H1 (cell line): ENCODE results near the gene LHFPL2. TPM values are rescaled to one million over a fixed set of nuclear protein-coding genes. Genes with fewer than 3 reads are reported as not detected.

ENCODE experiments used
- CTCF ChIA-PET: fragments of 300-600 bp; sonication (Branson Sonifier 250); formaldehyde crosslinking; loops from one replicate; lab custom pipeline; 2021; ENCODE audit not compliant: partially characterized antibody; lab: Charles Lee
- POLR2A ChIA-PET: fragments of 300-600 bp; sonication (Branson Sonifier 250); formaldehyde crosslinking; loops from one replicate; lab custom pipeline; 2021; ENCODE audit warnings: inconsistent platforms; ENCODE audit not compliant: partially characterized antibody; lab: Charles Lee
- DNase-seq, 2 experiments: peaks; one replicate each; pipeline versions ENCODE4 v3.0.0 to v3.0.0-alpha.2; 2010 to 2022; ENCODE audit warnings: low spot score in 2 of 2, low read depth in 1 of 2, mixed read lengths in 1 of 2
- FAIRE-seq: peaks from 2 replicates; lab custom pipeline; 2011; peaks lifted over from hg19 to GRCh38; lab: Jason Lieb, UNC
- H2AFZ ChIP-seq: 2 replicates; pipeline ENCODE4 v1.8.1; 2012; ENCODE audit warnings: low read length, inconsistent platforms
- H2AK5ac ChIP-seq: 2 replicates; pipeline ENCODE4 v1.6.1; 2013; ENCODE audit warnings: low read depth, low read length
- H2BK120ac ChIP-seq: replicated peaks from 2 replicates; pipeline ENCODE3; 2013; ENCODE audit warnings: low read depth, low read length, inconsistent platforms
- H2BK12ac ChIP-seq: 2 replicates; pipeline ENCODE4 v1.6.1; 2013; ENCODE audit warnings: low read depth, low read length
- H2BK15ac ChIP-seq: 2 replicates; pipeline ENCODE4 v1.6.1; 2013; ENCODE audit warnings: low read length
- H2BK20ac ChIP-seq: 2 replicates; pipeline ENCODE4 v1.6.1; 2013; ENCODE audit warnings: low read length
- H2BK5ac ChIP-seq: 2 replicates; pipeline ENCODE4 v1.6.1; 2013; ENCODE audit warnings: low read depth, low read length
- H3K14ac ChIP-seq: 2 replicates; pipeline ENCODE4 v1.6.1; 2013; ENCODE audit warnings: inconsistent platforms; ENCODE audit not compliant: insufficient read length
- H3K18ac ChIP-seq: 2 replicates; pipeline ENCODE4 v1.6.1; 2013; ENCODE audit warnings: low read length; ENCODE audit errors: extremely low read depth
- H3K23ac ChIP-seq: 2 replicates; pipeline ENCODE4 v1.6.1; 2013; ENCODE audit warnings: inconsistent platforms; ENCODE audit not compliant: insufficient read length
- H3K23me2 ChIP-seq: 2 replicates; pipeline ENCODE4 v1.6.1; 2013; ENCODE audit warnings: low read depth, low read length
- H3K27ac ChIP-seq: 2 replicates; pipeline ENCODE4 v1.6.1; 2011; ENCODE audit warnings: low read depth, low read length, inconsistent platforms
- H3K27me3 ChIP-seq, 4 experiments: replicated peaks in 1 of 4; 1 replicate in 1 of 4; 2 replicates in 3 of 4; pipeline versions ENCODE4 v1.6.1 to v1.8.1; 2011 to 2013; ENCODE audit warnings: low read length in 3 of 4, mild to moderate bottlenecking in 3 of 4, inconsistent platforms in 2 of 4, mixed read lengths in 2 of 4, moderate library complexity in 1 of 4; ENCODE audit not compliant: control insufficient read depth in 3 of 4, insufficient read depth in 3 of 4; ENCODE audit errors: extremely low read depth in 1 of 4
- H3K36me3 ChIP-seq, 4 experiments: 2 replicates each; pipeline versions ENCODE4 v1.6.1 to v1.8.1; 2011 to 2013; ENCODE audit warnings: mild to moderate bottlenecking in 4 of 4, low read length in 3 of 4, moderate library complexity in 2 of 4, control low read depth in 1 of 4, inconsistent platforms in 1 of 4; ENCODE audit not compliant: insufficient read depth in 4 of 4, control insufficient read depth in 2 of 4
- H3K4ac ChIP-seq: replicated peaks from 2 replicates; pipeline ENCODE3; 2013; ENCODE audit warnings: low read length, low read depth, mixed read lengths, inconsistent platforms; ENCODE audit not compliant: insufficient read length
- H3K4me1 ChIP-seq, 4 experiments: replicated peaks in 1 of 4; 1 replicate in 1 of 4; 2 replicates in 3 of 4; pipeline versions ENCODE4 v1.6.1 to v1.8.1; 2011 to 2013; ENCODE audit warnings: low read length in 3 of 4, inconsistent platforms in 2 of 4, mixed read lengths in 1 of 4; ENCODE audit not compliant: insufficient read depth in 4 of 4, control insufficient read depth in 3 of 4
- H3K4me2 ChIP-seq, 2 experiments: 2 replicates each; pipeline versions ENCODE4 v1.6.1 to v1.8.1; 2011 to 2013; ENCODE audit warnings: low read depth in 2 of 2, low read length in 2 of 2, control low read depth in 1 of 2, inconsistent platforms in 1 of 2, mild to moderate bottlenecking in 1 of 2; ENCODE audit not compliant: insufficient read depth in 1 of 2
- H3K4me3 ChIP-seq, 4 experiments: fragments of 200-600, 300-600 bp in 1 of 4; sonication (generic), shearing (Covaris generic), sonication (Bioruptor Twin) in 1 of 4; 2 replicates each; pipeline versions ENCODE4 v1.5.1 to v1.8.1; 2011 to 2016; ENCODE audit warnings: low read length in 4 of 4, low read depth in 3 of 4, control low read depth in 2 of 4, inconsistent platforms in 2 of 4, mild to moderate bottlenecking in 2 of 4, mixed read lengths in 1 of 4, moderate library complexity in 1 of 4; ENCODE audit not compliant: insufficient read depth in 2 of 4; ENCODE audit errors: extremely low read depth in 1 of 4
- H3K56ac ChIP-seq: replicated peaks from 2 replicates; pipeline ENCODE3; 2013; ENCODE audit warnings: low read depth, mild to moderate bottlenecking, mixed read lengths, low read length, inconsistent platforms; ENCODE audit not compliant: insufficient read length
- H3K79me1 ChIP-seq: 2 replicates; pipeline ENCODE4 v1.6.1; 2013; ENCODE audit warnings: low read depth, low read length, control low read depth
- H3K79me2 ChIP-seq, 2 experiments: 2 replicates each; pipeline versions ENCODE4 v1.6.1 to v1.8.1; 2012 to 2013; ENCODE audit warnings: low read length in 2 of 2, mild to moderate bottlenecking in 2 of 2, inconsistent platforms in 1 of 2; ENCODE audit not compliant: insufficient read depth in 2 of 2, control insufficient read depth in 1 of 2
- H3K9ac ChIP-seq, 4 experiments: replicated peaks in 1 of 4; 1 replicate in 1 of 4; 2 replicates in 3 of 4; pipeline versions ENCODE4 v1.6.1 to v1.8.1; 2011 to 2013; ENCODE audit warnings: low read depth in 3 of 4, low read length in 3 of 4, control low read depth in 2 of 4, mild to moderate bottlenecking in 2 of 4, moderate library complexity in 2 of 4, inconsistent platforms in 1 of 4; ENCODE audit errors: extremely low read depth in 1 of 4
- H3K9me3 ChIP-seq, 2 experiments: 2 replicates each; pipeline versions ENCODE4 v1.6.1 to v1.8.1; 2012 to 2013; ENCODE audit warnings: mild to moderate bottlenecking in 2 of 2, moderate library complexity in 2 of 2, control low read depth in 1 of 2, inconsistent platforms in 1 of 2, low read depth in 1 of 2, low read length in 1 of 2, mixed read lengths in 1 of 2; ENCODE audit not compliant: insufficient read depth in 2 of 2
- H4K20me1 ChIP-seq, 2 experiments: replicated peaks in 1 of 2; 2 replicates each; pipeline versions ENCODE3 to v1.8.1; 2011 to 2013; ENCODE audit warnings: inconsistent platforms in 2 of 2, low read length in 2 of 2, mild to moderate bottlenecking in 1 of 2; ENCODE audit not compliant: insufficient read depth in 2 of 2, control insufficient read depth in 1 of 2
- H4K5ac ChIP-seq: 2 replicates; pipeline ENCODE4 v1.6.1; 2013; ENCODE audit warnings: low read length, low read depth, mixed read lengths, inconsistent platforms; ENCODE audit not compliant: insufficient read length
- H4K8ac ChIP-seq: 2 replicates; pipeline ENCODE4 v1.8.0; 2013; ENCODE audit warnings: mild to moderate bottlenecking, moderate library complexity, low read length, inconsistent platforms; ENCODE audit not compliant: insufficient read depth; ENCODE audit errors: extremely low read depth
- H4K91ac ChIP-seq: replicated peaks from 2 replicates; pipeline ENCODE3; 2013; ENCODE audit warnings: low read length, mixed read lengths, inconsistent platforms; ENCODE audit not compliant: insufficient read length
- CBX8 ChIP-seq: fragments of 300-800, 300-1000 bp; sonication (generic); IDR thresholded peaks from 2 replicates; pipeline ENCODE4 v1.7.1; 2016; ENCODE audit warnings: low read depth, low read length, borderline replicate concordance
- CREB1 ChIP-seq: IDR thresholded peaks from 2 replicates; pipeline ENCODE4 v1.6.1; 2012; ENCODE audit warnings: inconsistent platforms
- CTBP2 ChIP-seq: IDR thresholded peaks from 2 replicates; pipeline ENCODE4 v1.7.0; 2011; ENCODE audit warnings: borderline replicate concordance, mild to moderate bottlenecking, moderate library complexity, mixed read lengths, low read length; ENCODE audit not compliant: insufficient read depth, insufficient read length
- EP300 ChIP-seq, 2 experiments: IDR thresholded peaks; 1 replicate in 1 of 2; 2 replicates in 1 of 2; pipeline ENCODE4 v1.6.1; 2011 to 2012; ENCODE audit warnings: low read depth in 2 of 2, low read length in 2 of 2, mild to moderate bottlenecking in 2 of 2, borderline replicate concordance in 1 of 2, inconsistent platforms in 1 of 2, moderate library complexity in 1 of 2
- EZH2 ChIP-seq: fragments of 200-600 bp; sonication (generic); IDR thresholded peaks from 2 replicates; pipeline ENCODE4 v1.7.1; 2012; ENCODE audit warnings: low read depth, mild to moderate bottlenecking, moderate library complexity, low read length, inconsistent platforms; ENCODE audit not compliant: severe bottlenecking
- GTF2F1 ChIP-seq: IDR thresholded peaks from 2 replicates; pipeline ENCODE4 v1.6.1; 2012; ENCODE audit warnings: low read depth, low read length, improper control_type of control experiment, borderline replicate concordance
- NANOG ChIP-seq: IDR thresholded peaks from 2 replicates; pipeline ENCODE4 v1.6.1; 2011; ENCODE audit warnings: low read length, low read depth, mild to moderate bottlenecking, inconsistent platforms; ENCODE audit not compliant: insufficient read depth, poor library complexity, severe bottlenecking
- POLR2A ChIP-seq, 2 experiments: IDR thresholded peaks; 1 replicate in 1 of 2; 2 replicates in 1 of 2; pipeline ENCODE4 v1.6.1; 2011; ENCODE audit warnings: low read depth in 2 of 2, low read length in 2 of 2, mild to moderate bottlenecking in 2 of 2; ENCODE audit errors: control extremely low read depth in 1 of 2
- RBBP5 ChIP-seq: IDR thresholded peaks from 2 replicates; pipeline ENCODE4 v1.7.1; 2012; ENCODE audit warnings: low read depth, mild to moderate bottlenecking, inconsistent platforms, low read length, moderate library complexity, borderline replicate concordance
- SIN3A ChIP-seq, 2 experiments: IDR thresholded peaks in 1 of 2; conservative IDR thresholded peaks in 1 of 2; 2 replicates each; pipeline ENCODE4 v1.6.1; 2011 to 2012; ENCODE audit warnings: low read length in 2 of 2, improper control_type of control experiment in 1 of 2, low read depth in 1 of 2, mild to moderate bottlenecking in 1 of 2
- SIRT6 ChIP-seq: IDR thresholded peaks from one replicate; pipeline ENCODE4 v1.7.1; 2012; ENCODE audit warnings: low read length, inconsistent platforms
- TAF7 ChIP-seq: optimal IDR thresholded peaks from 2 replicates; pipeline ENCODE3; 2011; ENCODE audit warnings: low read depth, mild to moderate bottlenecking, inconsistent platforms, low read length, moderate library complexity, borderline replicate concordance
- WGBS, 2 experiments: shearing (Covaris generic) in 1 of 2; methylation state at CpG; one replicate each; pipeline versions ENCODE4 v1.1.6 to v1.1.7; 2013 to 2015; ENCODE audit warnings: low lambda C conversion rate in 2 of 2, mixed read lengths in 2 of 2, inconsistent platforms in 1 of 2, low coverage in 1 of 2, missing lambda C conversion rate in 1 of 2; ENCODE audit not compliant: insufficient replicate concordance in 2 of 2, insufficient coverage in 1 of 2, insufficient read length in 1 of 2; ENCODE audit errors: extremely low coverage in 1 of 2, missing lambda C conversion rate in 1 of 2; 5-methylcytosine and 5-hydroxymethylcytosine counted together
- polyA plus RNA-seq, 7 experiments: library from polyadenylated mRNA; depleted of rRNA in 3 of 7; stranded (reverse) in 5 of 7; unstranded in 2 of 7; fragments of >200 nt in 5 of 7; fragments of 200-250 nt in 2 of 7; gene quantifications; 1 replicate in 5 of 7; 2 replicates in 1 of 7; 4 replicates in 1 of 7; pipeline versions ENCODE4 v1.2.1 to v1.2.3, GENCODE V29; 2011 to 2013; ENCODE audit warnings: missing spikeins in 2 of 7, mixed read lengths in 2 of 7
- total RNA-seq: library from RNA; stranded (reverse); fragmentation: NEBNext Ultra II Directional; extraction: Animal tissue kit (Norgen Biotek cat#: 25700); gene quantifications from 2 replicates; pipeline ENCODE4 v1.2.1, GENCODE V29; 2021
- TF ChIP-seq, protein P1 (sequence below): IDR thresholded peaks from 2 replicates; pipeline ENCODE4 v1.6.1; 2012; ENCODE audit warnings: inconsistent platforms

LHFPL2 gene
- total and polyA plus RNA-seq, 2 of the 8 experiments (the other 6 are each of a cell fraction or from before 2014, with no cell fraction given) = 9.6 to 43.0 TPM

DNA sequence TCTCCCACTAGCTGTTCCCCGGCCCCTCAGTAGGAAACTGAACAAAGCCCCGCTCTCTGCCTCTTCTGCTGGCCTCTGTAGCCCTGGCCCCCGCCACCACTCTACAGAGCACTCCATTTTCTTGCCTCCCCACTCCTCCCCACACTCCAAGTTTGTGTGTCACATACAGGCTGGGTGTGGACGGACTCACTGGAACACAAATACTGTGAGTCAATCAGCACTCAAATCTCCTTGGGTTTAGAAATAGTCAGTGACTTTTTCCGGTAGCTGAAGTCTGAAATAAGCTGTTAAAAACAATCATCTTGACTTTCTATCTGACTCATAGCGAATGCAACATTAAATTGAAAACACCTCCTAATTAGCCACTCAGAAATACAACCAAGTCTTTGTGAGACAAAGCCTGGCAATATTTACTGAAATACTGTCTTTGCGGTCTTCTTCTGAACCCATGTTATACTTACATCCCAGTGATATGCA lies 122.5 kb downstream of the LHFPL2 start:
- H3K4me1 ChIP-seq = peaks cover 0 to 13% (median 4%) of the 10 kb centered on the region in 4 experiments; a peak in 3 of 7 replicates
- TF ChIP-seq TAF7 (no peak), CBX8 (no peak), EP300 (IDR thresholded peaks at IDR 0.05; ENCODE audit: borderline replicate concordance in 1 of 2, low read depth in 2 of 2, low read length in 2 of 2) (no peak), SIN3A (conservative IDR thresholded peaks at IDR 0.05 in 1 of 2, IDR thresholded peaks at IDR 0.05 in 1 of 2; ENCODE audit: low read depth in 1 of 2, low read length in 2 of 2) (no peak), RBBP5 (no peak), CTBP2 (no peak), GTF2F1 (no peak), POLR2A (IDR thresholded peaks at IDR 0.05; ENCODE audit: control extremely low read depth in 1 of 2, low read depth in 2 of 2, low read length in 2 of 2) (no peak), CREB1 (no peak), SIRT6 (no peak), EZH2 (no peak), NANOG (no peak)
- TF ChIP-seq, protein P1, sequence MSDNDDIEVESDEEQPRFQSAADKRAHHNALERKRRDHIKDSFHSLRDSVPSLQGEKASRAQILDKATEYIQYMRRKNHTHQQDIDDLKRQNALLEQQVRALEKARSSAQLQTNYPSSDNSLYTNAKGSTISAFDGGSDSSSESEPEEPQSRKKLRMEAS = no peak

More for the DNA sequence above, 122.5 kb downstream of the LHFPL2 start:
- Histone ChIP-seq H2AK5ac (no peak overlapping the region), H3K79me2 (peaks cover 0 to 24% of the 10 kb centered on the region in 2 experiments; a peak in 3 of 4 replicates), H2BK15ac (no peak overlapping the region), H4K20me1 (peaks cover 1 to 2% of the 10 kb centered on the region in 2 experiments), H3K27ac (no peak overlapping the region), H3K9ac (no peak overlapping the region), H3K4me2 (no peak overlapping the region), H2AFZ (no peak overlapping the region), H3K36me3 (no peaks in the 10 kb centered on the region), H3K79me1 (peaks cover 8% of the 10 kb centered on the region; the same call in 1 of the 2 replicates), H2BK20ac (no peak overlapping the region), H2BK120ac (no peak overlapping the region), H3K23ac (no peak overlapping the region), H2BK5ac (no peak overlapping the region), H2BK12ac (no peak overlapping the region), H3K23me2 (no peaks in the 10 kb centered on the region), H3K56ac (no peak overlapping the region), H4K8ac (no peak overlapping the region), H3K4ac (no peak overlapping the region), H3K14ac (no peak overlapping the region), H3K18ac (no peak overlapping the region), H3K27me3 (no peaks in the 10 kb centered on the region), H4K91ac (no peak overlapping the region), H4K5ac (no peak overlapping the region), H3K9me3 (no peaks in the 10 kb centered on the region), H3K4me3 (no peak overlapping the region)
- ChIA-PET POLR2A (no interaction called here), CTCF (interaction anchor here (0.7 to 1.3 kb wide), 2 partner anchors 44 to 205 kb away, joined by 3 to 4 read pairs; no protein-coding TSS in a partner anchor)
- no peak for DNase-seq
- 85% methylated on average over 7 of the region's 7 CpGs; no CpG with 5 or more reads in 1 of the 2 experiments for WGBS, 2 experiments
- no peak for FAIRE-seq
